Measurements from ENCODE around the gene SLC28A1. TPM values are rescaled to one million over a fixed set of nuclear protein-coding genes. Genes with fewer than 3 reads are reported as not detected.

Gene SLC28A1
- total RNA-seq, 1 donor from 2014 or later = 0.19 TPM

DNA sequence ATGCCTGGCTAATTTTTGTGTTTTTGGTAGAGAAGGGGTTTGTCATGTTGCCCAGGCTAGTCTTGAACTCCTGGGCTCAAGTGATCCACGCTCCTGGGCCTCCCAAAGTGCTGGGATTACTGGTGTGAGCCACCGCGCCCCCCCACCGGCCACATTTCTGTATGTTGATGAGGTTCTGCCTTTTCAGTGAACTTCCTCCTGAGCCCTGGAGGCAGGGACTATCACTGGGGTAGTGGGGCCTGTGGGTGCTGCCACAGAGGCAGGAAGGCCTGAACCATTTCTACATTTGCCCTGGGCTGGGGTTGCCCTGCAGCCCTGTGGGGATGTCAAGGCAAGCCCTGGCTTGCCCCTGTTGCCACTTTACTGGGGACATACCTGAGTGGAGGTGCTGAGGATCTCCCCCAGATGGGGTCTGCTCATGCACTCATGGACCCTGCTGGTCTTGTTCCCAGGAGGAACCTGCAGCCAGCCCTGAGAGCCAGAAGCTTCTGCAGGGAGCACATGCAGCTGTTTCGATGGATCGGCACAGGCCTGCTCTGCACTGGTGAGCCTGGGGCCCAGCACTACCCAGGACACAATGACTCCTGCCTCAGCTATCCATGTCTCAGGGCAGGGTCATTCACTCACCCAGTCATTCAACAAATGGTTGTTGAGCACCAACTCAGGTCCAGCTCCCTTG, 5.7 kb downstream of the SLC28A1 start:
- Mint-ChIP-seq H3K36me3 (no peaks in the 10 kb centered on the region), H3K4me3 (no peak overlapping the region), H3K4me1 (ENCODE audit: unreplicated experiment) (peaks cover 4% of the 10 kb centered on the region), H3K27ac (no peak overlapping the region), H3K27me3 (peaks cover 4% of the 10 kb centered on the region), H3K9me3 (no peaks in the 10 kb centered on the region)
- TF ChIP-seq, protein P1, sequence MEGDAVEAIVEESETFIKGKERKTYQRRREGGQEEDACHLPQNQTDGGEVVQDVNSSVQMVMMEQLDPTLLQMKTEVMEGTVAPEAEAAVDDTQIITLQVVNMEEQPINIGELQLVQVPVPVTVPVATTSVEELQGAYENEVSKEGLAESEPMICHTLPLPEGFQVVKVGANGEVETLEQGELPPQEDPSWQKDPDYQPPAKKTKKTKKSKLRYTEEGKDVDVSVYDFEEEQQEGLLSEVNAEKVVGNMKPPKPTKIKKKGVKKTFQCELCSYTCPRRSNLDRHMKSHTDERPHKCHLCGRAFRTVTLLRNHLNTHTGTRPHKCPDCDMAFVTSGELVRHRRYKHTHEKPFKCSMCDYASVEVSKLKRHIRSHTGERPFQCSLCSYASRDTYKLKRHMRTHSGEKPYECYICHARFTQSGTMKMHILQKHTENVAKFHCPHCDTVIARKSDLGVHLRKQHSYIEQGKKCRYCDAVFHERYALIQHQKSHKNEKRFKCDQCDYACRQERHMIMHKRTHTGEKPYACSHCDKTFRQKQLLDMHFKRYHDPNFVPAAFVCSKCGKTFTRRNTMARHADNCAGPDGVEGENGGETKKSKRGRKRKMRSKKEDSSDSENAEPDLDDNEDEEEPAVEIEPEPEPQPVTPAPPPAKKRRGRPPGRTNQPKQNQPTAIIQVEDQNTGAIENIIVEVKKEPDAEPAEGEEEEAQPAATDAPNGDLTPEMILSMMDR (conservative IDR thresholded peaks at IDR 0.05) = no peak
- no peak for DNase-seq (ENCODE audit: extremely low spot score, unreplicated experiment)

DNA sequence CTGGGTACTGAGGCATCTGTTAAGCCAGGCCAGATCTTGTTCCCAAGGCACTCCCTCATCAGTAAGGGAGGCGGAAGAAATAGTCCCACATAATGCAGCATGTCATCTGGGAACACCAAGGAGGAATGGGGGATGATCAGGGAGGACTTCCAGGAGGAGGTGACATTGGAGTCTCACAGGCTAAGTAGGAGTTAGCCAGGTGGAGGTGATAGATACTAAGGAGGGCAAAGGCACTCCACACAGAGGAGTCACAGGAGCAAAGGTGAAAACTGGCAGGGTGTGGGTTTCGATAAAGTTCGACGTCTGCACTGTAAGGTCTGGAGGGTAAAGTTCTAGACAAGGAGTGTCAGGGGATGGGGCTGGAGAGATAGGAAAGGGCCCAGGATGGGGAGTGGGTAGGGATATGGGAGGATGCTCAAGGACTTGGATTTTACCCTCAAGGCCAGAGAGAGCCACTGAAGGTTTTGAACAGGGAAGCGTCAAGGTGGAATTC, 6.3 kb downstream of the SLC28A1 start:
- peaks cover 4% of the 10 kb centered on the region for H3K27me3 Mint-ChIP-seq
- H3K4me1 Mint-ChIP-seq (ENCODE audit: unreplicated experiment) = peaks cover 4% of the 10 kb centered on the region
- TF ChIP-seq, protein P1 (conservative IDR thresholded peaks at IDR 0.05) = no peak
- no peaks in the 10 kb centered on the region for H3K36me3 Mint-ChIP-seq
- DNase-seq (ENCODE audit: extremely low spot score, unreplicated experiment) = no peak
- peak overlapping the region; percentile 12 for H3K27ac Mint-ChIP-seq
- H3K4me3 Mint-ChIP-seq = no peak overlapping the region
- no peaks in the 10 kb centered on the region for H3K9me3 Mint-ChIP-seq

DNA sequence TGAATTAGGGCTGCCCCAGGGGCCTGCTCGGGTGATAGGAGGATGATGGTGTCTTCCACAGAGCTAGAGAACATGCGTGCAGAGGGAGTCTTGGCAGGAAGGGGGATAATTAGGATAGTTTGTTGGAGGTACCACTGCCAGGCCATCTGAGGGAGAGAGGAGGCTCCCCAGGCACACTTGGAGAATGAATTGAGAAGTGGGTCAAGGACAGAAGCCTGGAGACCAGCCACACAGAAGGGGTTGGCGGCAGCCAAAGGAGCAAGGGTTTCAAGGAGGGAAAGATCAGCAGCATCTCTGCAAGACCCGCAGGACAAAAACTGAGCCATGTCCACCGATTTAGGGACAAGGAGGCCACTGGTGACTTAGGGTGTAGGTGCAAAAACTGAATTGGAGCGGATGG, 6.9 kb downstream of the SLC28A1 start:
- peaks cover 4% of the 10 kb centered on the region for H3K9me3 Mint-ChIP-seq
- no peak overlapping the region for H3K4me3 Mint-ChIP-seq
- H3K27ac Mint-ChIP-seq = no peak overlapping the region
- TF ChIP-seq, protein P1 (conservative IDR thresholded peaks at IDR 0.05) = no peak
- H3K27me3 Mint-ChIP-seq = peaks cover 4% of the 10 kb centered on the region
- H3K36me3 Mint-ChIP-seq = no peaks in the 10 kb centered on the region
- H3K4me1 Mint-ChIP-seq (ENCODE audit: unreplicated experiment) = peaks cover 4% of the 10 kb centered on the region
- no peak for DNase-seq (ENCODE audit: extremely low spot score, unreplicated experiment)

DNA sequence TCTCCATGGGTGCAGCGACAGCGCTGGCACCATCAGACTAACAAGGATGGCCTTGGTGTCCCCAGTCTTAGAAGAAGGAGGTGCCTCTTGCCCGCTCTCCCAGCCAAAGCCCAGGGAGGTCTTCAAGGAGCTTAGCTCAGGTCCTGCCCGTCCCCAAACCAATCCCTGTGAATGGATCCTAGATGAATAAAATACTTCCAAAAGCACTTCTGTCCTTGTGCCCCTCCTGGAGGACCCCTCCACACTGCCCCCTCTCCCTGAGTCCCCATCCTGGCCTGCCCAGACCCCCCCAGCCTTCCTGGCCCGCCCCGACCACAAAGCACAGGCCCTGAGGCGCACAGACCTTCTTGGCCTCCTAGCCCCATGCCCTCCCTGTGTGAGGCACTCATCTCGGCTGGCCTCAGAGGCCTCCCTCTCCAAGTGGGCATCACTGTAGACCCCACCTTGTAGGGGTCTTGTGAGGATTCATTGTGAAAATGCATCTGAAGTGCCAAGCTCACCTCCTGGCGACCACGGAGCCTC, 8.4 kb downstream of the SLC28A1 start:
- DNase-seq (ENCODE audit: extremely low spot score, unreplicated experiment) = no peak
- no peaks in the 10 kb centered on the region for H3K36me3 Mint-ChIP-seq
- H3K4me1 Mint-ChIP-seq (ENCODE audit: unreplicated experiment) = peaks cover 2% of the 10 kb centered on the region
- no peak overlapping the region for H3K4me3 Mint-ChIP-seq
- H3K27me3 Mint-ChIP-seq = peaks cover 4% of the 10 kb centered on the region
- H3K27ac Mint-ChIP-seq = no peak overlapping the region
- peaks cover 4% of the 10 kb centered on the region for H3K9me3 Mint-ChIP-seq
- TF ChIP-seq, protein P1 (conservative IDR thresholded peaks at IDR 0.05) = no peak

DNA sequence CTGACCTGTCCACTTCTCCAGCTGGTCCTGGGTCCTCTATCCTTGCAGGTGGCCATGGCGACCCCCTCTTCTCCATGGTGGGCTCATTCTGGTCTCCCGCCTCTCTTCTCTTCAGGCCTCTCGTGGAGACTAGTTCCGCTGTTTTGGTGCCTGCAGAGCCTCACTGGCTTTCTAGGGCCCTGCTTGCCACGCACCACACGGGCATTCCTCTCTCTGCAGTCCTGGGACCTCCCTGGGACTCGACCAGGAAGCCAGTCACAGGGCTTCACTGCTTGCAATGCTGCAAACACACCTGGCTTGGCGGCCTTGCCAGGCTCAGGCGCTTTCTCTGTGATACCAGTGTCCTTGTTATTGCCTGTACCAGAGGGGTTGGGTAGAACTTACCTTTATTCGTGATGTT, 9.1 kb downstream of the SLC28A1 start:
- no peaks in the 10 kb centered on the region for H3K4me1 Mint-ChIP-seq (ENCODE audit: unreplicated experiment)
- no peak overlapping the region for H3K27ac Mint-ChIP-seq
- DNase-seq (ENCODE audit: extremely low spot score, unreplicated experiment) = no peak
- TF ChIP-seq, protein P1 (conservative IDR thresholded peaks at IDR 0.05) = no peak
- no peak overlapping the region for H3K4me3 Mint-ChIP-seq
- H3K36me3 Mint-ChIP-seq = no peaks in the 10 kb centered on the region
- H3K9me3 Mint-ChIP-seq = peaks cover 4% of the 10 kb centered on the region
- peaks cover 5% of the 10 kb centered on the region for H3K27me3 Mint-ChIP-seq
